ENCODE results near the gene ARHGAP33. TPM values are rescaled to one million over a fixed set of nuclear protein-coding genes. Genes with fewer than 3 reads are reported as not detected.
"Not testable (repeated sequence)": the region's sequence is repeated elsewhere in the genome, so short reads cannot be mapped to it uniquely, and the experiment has no call there.

The ARHGAP33 gene
- total RNA-seq, 4 donors from 2014 or later = 3.1 to 22.6 (median 5.5) TPM

DNA sequence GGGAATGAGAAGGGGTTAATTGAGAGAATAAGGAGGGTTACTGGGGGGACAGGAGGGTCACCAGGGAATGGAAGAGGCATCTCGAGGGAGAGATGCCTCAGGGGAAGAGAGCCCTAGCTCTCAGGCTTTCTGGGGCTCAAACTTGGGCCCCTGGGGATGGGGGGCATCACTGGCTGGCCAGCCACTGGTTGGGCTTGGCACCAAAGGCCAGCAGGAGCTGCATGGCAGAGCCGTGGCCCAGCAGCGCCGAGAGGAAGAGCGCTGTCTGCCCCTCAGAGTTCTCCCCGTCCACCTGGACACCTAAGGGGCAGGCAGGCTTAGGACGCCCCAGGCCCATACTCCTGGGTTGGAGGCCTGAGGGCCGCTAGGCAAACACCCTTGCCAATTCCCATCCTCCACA is 17.5 kb downstream of the ARHGAP33 start:
- Histone ChIP-seq H3K9me3 (no peaks in the 10 kb centered on the region), H3K4me1 (peaks cover 0 to 8% (median 0%) of the 10 kb centered on the region in 3 donors), H3K36me3 (no peaks in the 10 kb centered on the region), H3K4me3 (no peak overlapping the region), H3K27me3 (peaks cover 56% of the 10 kb centered on the region), H3K27ac (no peak overlapping the region)
- ATAC-seq = no peak
- 33 to 38% methylated on average over 1 of the region's 8 CpGs for WGBS, 2 donors (ENCODE audit: low coverage in 1 of 2)
- TF ChIP-seq POLR2AphosphoS5 (IDR thresholded peaks at IDR 0.05) = no peak
- no peak for TF ChIP-seq EP300 (IDR thresholded peaks at IDR 0.05)
- no peak for TF ChIP-seq POLR2A (IDR thresholded peaks at IDR 0.05)
- TF ChIP-seq, protein P1, sequence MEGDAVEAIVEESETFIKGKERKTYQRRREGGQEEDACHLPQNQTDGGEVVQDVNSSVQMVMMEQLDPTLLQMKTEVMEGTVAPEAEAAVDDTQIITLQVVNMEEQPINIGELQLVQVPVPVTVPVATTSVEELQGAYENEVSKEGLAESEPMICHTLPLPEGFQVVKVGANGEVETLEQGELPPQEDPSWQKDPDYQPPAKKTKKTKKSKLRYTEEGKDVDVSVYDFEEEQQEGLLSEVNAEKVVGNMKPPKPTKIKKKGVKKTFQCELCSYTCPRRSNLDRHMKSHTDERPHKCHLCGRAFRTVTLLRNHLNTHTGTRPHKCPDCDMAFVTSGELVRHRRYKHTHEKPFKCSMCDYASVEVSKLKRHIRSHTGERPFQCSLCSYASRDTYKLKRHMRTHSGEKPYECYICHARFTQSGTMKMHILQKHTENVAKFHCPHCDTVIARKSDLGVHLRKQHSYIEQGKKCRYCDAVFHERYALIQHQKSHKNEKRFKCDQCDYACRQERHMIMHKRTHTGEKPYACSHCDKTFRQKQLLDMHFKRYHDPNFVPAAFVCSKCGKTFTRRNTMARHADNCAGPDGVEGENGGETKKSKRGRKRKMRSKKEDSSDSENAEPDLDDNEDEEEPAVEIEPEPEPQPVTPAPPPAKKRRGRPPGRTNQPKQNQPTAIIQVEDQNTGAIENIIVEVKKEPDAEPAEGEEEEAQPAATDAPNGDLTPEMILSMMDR (IDR thresholded peaks at IDR 0.05) = no peak

DNA sequence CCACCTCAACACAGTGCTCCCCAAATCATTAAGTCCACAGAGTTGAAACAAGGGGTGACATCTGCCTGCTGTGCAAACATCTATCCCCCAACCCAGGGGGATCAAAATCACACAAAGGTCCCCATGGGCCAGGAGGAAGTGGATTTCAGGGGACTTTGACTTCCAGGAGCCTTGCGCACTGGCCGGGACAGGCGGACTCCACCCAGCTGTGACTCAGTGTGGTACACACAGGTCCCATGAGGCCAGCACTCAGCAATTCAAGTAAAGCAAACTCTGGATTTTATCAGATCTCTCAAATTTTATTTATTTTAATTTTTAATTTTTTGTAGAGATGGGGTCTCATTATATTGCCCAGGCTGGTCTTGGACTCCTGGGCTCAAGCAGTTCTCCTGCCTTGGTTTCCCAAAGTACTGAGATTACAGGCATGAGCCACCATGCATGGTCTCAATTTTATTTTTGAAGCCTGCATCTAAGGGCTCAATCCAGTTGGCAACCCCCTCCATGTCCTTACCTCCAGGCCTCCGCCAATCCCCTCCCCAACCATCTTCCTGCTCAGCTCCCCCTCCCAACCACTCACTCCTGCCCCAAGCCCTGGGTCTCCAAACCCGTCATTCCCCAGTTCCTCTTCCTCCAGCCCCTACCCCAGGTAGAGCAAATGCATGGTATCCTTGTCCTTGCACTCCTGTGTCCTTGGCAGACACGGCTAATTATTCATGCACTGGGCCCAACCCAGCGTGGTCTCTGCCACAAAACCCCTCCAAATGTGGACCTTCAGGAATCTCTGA is 18.2 kb downstream of the ARHGAP33 start:
- Histone ChIP-seq H3K27ac (no peak overlapping the region), H3K4me1 (peaks cover 0 to 8% (median 0%) of the 10 kb centered on the region in 3 donors), H3K9me3 (no peaks in the 10 kb centered on the region), H3K4me3 (no peak overlapping the region), H3K27me3 (peaks cover 62% of the 10 kb centered on the region), H3K36me3 (no peaks in the 10 kb centered on the region)
- 75 to 78% methylated on average over 3 to 7 of the region's 7 CpGs for WGBS, 2 donors (ENCODE audit: low coverage in 1 of 2)
- no peak for ATAC-seq
- TF ChIP-seq POLR2AphosphoS5 (IDR thresholded peaks at IDR 0.05) = no peak
- no peak for TF ChIP-seq POLR2A (IDR thresholded peaks at IDR 0.05)
- TF ChIP-seq, protein P1 (IDR thresholded peaks at IDR 0.05) = no peak

DNA sequence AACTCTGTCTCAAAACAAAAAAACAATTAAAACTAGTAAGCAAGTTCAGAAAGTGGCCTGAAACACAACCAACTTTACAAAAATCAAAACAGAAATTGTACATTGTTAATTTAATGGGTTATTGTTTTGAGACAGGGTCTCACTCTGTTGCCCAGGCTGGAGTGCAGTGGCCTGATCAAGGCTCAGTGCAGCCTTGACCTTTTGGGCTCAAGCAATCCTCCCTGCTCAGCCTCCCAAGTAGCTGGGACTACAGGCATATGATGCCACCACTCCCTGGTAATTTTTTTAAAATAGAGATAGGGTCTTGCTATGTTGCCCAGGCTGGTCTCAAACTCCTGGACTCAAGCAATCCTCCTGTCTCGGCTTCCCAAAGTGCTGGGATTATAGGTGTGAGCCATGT is 20.2 kb downstream of the ARHGAP33 start:
- not testable (repeated sequence) for ATAC-seq, H3K27ac ChIP-seq, H3K4me1 ChIP-seq, H3K4me3 ChIP-seq, H3K9me3 ChIP-seq, H3K36me3 ChIP-seq
- 82 to 83% methylated on average over 1 of the region's 1 CpG for WGBS, 2 donors (ENCODE audit: low coverage in 1 of 2)
- peaks cover 82% of the 10 kb centered on the region for H3K27me3 ChIP-seq

DNA sequence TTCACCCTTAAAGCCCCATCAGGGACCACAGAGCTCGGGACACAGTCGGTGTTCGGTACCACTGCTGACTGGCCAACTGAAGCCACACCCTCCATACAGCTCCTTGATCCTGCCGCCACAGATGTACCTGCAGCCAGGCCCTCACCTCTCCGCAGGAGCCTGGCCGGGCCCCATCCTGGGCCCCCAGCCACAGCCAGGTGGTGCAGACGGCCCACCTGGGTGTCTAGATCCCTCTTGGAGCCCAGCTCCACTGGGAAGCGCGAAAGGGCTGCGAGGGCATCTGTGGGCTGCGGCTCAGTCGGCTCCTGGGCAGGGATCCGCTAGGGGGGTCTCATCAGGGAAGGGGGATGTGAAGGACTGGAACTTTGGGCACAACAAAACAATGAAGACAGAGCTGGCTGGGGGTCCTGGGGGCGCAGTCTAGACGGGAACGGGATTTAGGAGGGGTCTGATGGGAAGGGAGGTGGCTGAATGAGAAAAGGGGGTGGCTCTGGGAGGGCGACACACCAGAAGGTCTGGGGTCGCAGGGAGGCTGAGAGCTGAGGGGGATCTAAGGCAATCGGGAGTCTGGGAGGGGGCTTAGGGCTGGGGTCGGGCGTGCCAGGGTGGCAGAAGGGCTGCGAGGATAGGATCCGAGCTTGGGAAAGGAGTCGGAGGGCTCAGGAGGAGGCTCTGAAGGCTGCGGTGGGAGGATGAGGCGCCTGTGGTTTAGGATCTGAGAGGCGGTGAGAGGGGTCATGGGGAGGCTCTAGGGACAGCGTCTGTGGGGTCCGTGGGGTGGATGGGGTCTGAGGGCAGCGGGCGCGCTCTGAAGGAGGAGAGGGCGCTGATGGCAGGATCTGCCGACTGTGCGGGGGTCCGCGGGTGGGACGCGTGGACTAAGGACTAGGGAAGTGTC is 21.5 kb downstream of the ARHGAP33 start:
- 7 to 27% methylated on average over 10 to 24 of the region's 39 CpGs for WGBS, 2 donors (ENCODE audit: low coverage in 1 of 2)
- no peaks in the 10 kb centered on the region for H3K36me3 ChIP-seq
- TF ChIP-seq POLR2A (IDR thresholded peaks at IDR 0.05) (no peak), POLR2AphosphoS5 (IDR thresholded peaks at IDR 0.05) (no peak), EP300 (IDR thresholded peaks at IDR 0.05) (no peak)
- TF ChIP-seq, protein P1 (IDR thresholded peaks at IDR 0.05) = no peak
- no peak overlapping the region for H3K27ac ChIP-seq
- peaks cover 0 to 8% (median 0%) of the 10 kb centered on the region in 3 donors for H3K4me1 ChIP-seq
- H3K27me3 ChIP-seq = peaks cover 82% of the 10 kb centered on the region
- peak overlapping the region in 1 of 2 donors; percentile 4 for H3K4me3 ChIP-seq
- no peak for ATAC-seq
- H3K9me3 ChIP-seq = no peaks in the 10 kb centered on the region

DNA sequence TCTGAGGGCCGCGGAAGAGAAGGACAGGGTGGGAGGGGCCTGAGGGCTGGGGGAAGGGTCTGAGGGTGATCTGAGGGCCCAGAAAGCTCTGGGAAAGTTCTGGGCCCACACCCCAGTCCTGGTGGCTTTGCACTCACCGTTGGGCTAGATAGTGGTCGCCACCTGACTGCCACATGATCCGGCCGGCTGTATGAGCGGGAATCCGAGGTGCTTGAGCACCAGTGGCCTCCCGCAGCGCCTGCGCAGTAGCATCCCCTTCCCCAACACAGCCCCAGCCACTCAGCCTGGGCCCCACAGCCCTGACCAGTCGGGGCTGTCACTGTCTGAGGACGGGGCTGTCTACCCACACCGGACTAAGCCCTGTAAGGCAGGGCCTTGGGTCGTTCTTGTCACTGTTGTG is 22.3 kb downstream of the ARHGAP33 start:
- H3K9me3 ChIP-seq = no peaks in the 10 kb centered on the region
- H3K27ac ChIP-seq = no peak overlapping the region
- H3K4me3 ChIP-seq = peak overlapping the region in 1 of 2 donors; percentile 4
- no peak for ATAC-seq
- peaks cover 0 to 8% (median 0%) of the 10 kb centered on the region in 3 donors for H3K4me1 ChIP-seq
- H3K27me3 ChIP-seq = peaks cover 77% of the 10 kb centered on the region
- no peaks in the 10 kb centered on the region for H3K36me3 ChIP-seq
- TF ChIP-seq, protein P1 (IDR thresholded peaks at IDR 0.05) = no peak
- TF ChIP-seq POLR2AphosphoS5 (IDR thresholded peaks at IDR 0.05) = no peak
- no peak for TF ChIP-seq POLR2A (IDR thresholded peaks at IDR 0.05)
- TF ChIP-seq EP300 (IDR thresholded peaks at IDR 0.05) = no peak
- WGBS, 2 donors (ENCODE audit: low coverage in 1 of 2) = 6% methylated on average over 10 of the region's 15 CpGs; no CpG with 5 or more reads in 1 of the 2 donors
